Lower leg skin (tissue), 4 donors: ENCODE data around the gene ERN1. TPM values are rescaled to one million over a fixed set of nuclear protein-coding genes. Genes with fewer than 3 reads are reported as not detected.

Experiments used
- DNase-seq, 2 donors: peaks; one replicate each; pipeline ENCODE4 v3.0.0-alpha.2; 2019; ENCODE audit warnings: low spot score in 2 of 2
- H3K4me3 ChIP-seq: fragments of 200-600 bp; sonication (generic); 2 replicates; pipeline ENCODE4 v1.5.1; 2017; ENCODE audit warnings: mild to moderate bottlenecking, low read depth; ENCODE audit not compliant: poor library complexity, severe bottlenecking
- POLR2A ChIP-seq, 2 donors: fragments of 450-650 bp; IDR thresholded peaks; one replicate each; pipeline ENCODE4 v1.6.1; 2016 to 2017; ENCODE audit warnings: antibody characterized with exemption in 2 of 2, mild to moderate bottlenecking in 1 of 2, moderate library complexity in 1 of 2
- WGBS, 2 donors: methylation state at CpG; one replicate each; pipeline ENCODE4 v1.1.5; 2018; 5-methylcytosine and 5-hydroxymethylcytosine counted together
- intact Hi-C: fragments of 100-400 bp; cut with DNase I; formaldehyde crosslinking; loops from one replicate; pipeline ENCODE4 v1.15.0; 2023; ENCODE audit warnings: low total_unique reads
- total RNA-seq, 4 donors: library from RNA; depleted of rRNA; stranded (reverse); fragments of >200 nt; gene quantifications; one replicate each; pipeline ENCODE4 v1.1.0, GENCODE V29; 2016
- TF ChIP-seq, protein P1 (sequence below), 3 donors: fragments of 450-650 bp; IDR thresholded peaks; one replicate each; pipeline ENCODE4 v1.5.1; 2016; ENCODE audit warnings: antibody characterized with exemption in 3 of 3, mild to moderate bottlenecking in 3 of 3, moderate library complexity in 2 of 3

ERN1 gene
- total RNA-seq, 4 donors from 2014 or later, result 18.2 to 44.0 (median 22.8) TPM

DNA sequence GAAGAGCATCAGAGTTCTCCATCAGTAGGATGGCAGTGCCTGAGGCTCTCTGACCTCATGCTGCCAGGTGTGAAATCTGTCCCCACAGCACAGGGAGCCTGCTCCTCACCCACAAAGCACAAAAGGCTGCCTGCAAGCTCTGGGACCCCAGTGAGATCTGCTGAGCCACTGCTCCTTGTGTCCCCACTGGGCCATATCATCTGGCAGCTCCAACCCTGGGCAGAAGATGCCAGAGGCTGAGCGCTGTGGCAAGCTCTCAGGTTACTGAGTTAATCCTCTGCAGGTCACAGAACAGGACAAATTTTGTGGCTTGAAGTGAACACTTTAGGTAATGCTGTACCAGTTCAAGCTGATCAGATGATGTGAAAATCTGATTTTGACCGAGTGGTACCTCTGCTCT, 26.7 kb upstream of the ERN1 start:
- no peak for TF ChIP-seq POLR2A (IDR thresholded peaks at IDR 0.05)
- TF ChIP-seq, protein P1, sequence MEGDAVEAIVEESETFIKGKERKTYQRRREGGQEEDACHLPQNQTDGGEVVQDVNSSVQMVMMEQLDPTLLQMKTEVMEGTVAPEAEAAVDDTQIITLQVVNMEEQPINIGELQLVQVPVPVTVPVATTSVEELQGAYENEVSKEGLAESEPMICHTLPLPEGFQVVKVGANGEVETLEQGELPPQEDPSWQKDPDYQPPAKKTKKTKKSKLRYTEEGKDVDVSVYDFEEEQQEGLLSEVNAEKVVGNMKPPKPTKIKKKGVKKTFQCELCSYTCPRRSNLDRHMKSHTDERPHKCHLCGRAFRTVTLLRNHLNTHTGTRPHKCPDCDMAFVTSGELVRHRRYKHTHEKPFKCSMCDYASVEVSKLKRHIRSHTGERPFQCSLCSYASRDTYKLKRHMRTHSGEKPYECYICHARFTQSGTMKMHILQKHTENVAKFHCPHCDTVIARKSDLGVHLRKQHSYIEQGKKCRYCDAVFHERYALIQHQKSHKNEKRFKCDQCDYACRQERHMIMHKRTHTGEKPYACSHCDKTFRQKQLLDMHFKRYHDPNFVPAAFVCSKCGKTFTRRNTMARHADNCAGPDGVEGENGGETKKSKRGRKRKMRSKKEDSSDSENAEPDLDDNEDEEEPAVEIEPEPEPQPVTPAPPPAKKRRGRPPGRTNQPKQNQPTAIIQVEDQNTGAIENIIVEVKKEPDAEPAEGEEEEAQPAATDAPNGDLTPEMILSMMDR (IDR thresholded peaks at IDR 0.05), result no peak
- intact Hi-C loops, result loop anchor here (10.0 kb wide), 2 partner anchors 98 to 128 kb away; no protein-coding TSS in a partner anchor
- WGBS, 2 donors, result 100% methylated on average over 2 of the region's 2 CpGs
- DNase-seq, result peak in 1 of 2 donors; percentile 70
- H3K4me3 ChIP-seq, result no peak overlapping the region

DNA sequence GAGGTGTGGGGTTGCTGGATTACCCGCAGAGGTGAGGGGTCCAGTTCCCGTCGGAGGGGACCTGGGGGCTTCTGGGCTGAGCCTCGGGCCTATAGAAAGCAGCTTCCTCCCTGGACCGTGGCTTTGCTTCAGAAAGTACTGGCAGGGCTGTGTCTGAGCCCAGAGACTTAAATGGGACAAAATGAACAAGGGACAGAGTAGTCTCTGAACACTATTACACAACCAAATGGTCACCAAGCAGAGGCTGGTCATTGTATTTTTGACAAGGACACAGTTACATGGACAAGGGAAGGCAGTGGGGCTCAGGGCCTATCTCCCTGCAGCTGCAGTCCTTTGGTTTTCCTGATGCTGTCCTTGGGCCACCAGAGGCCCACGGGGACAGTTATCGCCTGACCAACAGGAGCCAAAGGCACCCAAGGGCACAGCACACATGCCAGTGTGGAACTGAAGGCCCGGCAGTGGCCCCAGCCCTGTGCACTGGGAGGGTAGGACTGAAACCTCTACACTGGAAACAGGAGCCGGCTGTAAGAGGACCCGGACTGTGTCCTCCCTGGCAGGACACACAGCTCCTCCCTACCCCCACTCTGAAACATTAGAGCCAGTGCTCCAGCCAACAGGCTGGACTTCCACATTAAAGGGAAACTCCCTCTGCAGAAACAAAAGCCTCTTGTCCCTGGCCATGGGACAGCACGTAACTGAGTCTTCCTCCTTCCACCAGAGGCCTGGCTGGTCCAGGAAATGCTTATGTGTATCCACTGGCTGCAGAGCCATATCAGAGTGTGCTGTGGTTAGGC, 26.0 kb upstream of the ERN1 start:
- H3K4me3 ChIP-seq, result no peak overlapping the region
- TF ChIP-seq POLR2A (IDR thresholded peaks at IDR 0.05), result no peak
- TF ChIP-seq, protein P1 (IDR thresholded peaks at IDR 0.05), result no peak
- intact Hi-C loops, result loop anchor here (10.0 kb wide), 2 partner anchors 99 to 129 kb away; no protein-coding TSS in a partner anchor
- peak; percentile 58 to 87 for DNase-seq
- 69 to 75% methylated on average over 11 of the region's 11 CpGs for WGBS, 2 donors

DNA sequence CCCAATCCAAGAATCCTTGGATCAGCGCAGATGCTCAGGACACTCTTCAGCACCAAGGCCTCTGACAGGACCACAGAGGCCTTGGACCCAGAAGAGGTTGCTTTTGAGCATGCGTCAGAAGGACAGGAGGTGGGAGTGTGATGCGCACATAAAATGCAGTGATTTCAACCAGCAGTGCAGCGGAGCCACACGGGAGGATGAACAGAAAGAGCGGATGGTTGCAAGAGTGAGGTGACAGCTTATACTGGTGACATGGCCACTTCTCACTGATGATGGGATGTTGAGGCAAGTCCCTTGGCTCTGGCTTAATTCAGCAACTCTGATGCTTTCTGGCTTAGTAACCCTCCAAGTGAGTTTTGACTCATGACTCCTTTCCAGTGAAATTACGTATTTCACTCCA, 25.2 kb upstream of the ERN1 start:
- H3K4me3 ChIP-seq, result no peak overlapping the region
- intact Hi-C loops, result loop anchor here (10.0 kb wide), 2 partner anchors 100 to 130 kb away; no protein-coding TSS in a partner anchor
- WGBS, 2 donors, result 97 to 99% methylated on average over 7 of the region's 7 CpGs
- TF ChIP-seq POLR2A (IDR thresholded peaks at IDR 0.05), result no peak
- TF ChIP-seq, protein P1 (IDR thresholded peaks at IDR 0.05), result no peak
- DNase-seq, result peak in 1 of 2 donors; percentile 60

DNA sequence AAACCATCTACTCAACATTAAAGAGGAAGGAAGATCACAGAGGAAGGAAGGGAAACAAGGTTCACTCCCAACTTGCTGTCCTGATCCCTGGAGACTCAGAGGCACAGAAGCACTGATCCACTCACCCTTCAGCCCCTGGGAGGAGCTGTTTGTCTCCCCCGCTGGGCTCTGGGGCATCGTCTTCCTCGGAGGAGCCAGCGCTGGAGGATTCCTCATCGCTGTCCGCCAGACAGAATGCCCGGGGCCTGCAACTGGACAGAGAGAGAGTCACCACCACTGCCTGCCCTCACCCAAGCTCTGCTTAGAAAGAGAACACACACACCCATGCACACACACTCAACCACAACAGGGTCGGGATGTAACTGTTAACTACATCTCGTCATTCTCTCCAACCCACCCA, 24.8 kb upstream of the ERN1 start:
- 85% methylated on average over 9 of the region's 9 CpGs for WGBS, 2 donors
- intact Hi-C loops, result loop anchor here (10.0 kb wide), 2 partner anchors 100 to 130 kb away; no protein-coding TSS in a partner anchor
- peak in 1 of 2 donors; percentile 75 for DNase-seq
- no peak overlapping the region for H3K4me3 ChIP-seq
- TF ChIP-seq, protein P1 (IDR thresholded peaks at IDR 0.05), result no peak
- TF ChIP-seq POLR2A (IDR thresholded peaks at IDR 0.05), result no peak

DNA sequence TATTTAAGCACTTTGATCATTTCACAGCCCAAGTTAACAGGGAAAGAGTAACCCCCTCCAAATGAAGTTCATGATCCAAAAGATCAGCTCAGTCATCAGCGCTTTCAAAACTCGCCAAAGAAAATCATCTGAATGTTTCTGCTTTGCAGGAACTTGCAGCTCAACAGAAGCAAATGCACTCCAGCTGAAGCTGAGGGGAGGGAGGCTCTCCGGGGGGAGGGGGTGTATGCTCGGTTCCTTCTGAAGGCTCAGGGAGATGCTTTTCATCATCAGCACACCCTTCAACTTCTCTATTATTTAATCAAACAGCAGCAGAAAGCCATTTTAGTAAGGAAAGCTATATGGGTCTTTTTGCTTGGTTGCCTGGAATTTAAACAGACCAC, 24.4 kb upstream of the ERN1 start:
- intact Hi-C loops, result loop anchor here (10.0 kb wide), 2 partner anchors 100 to 130 kb away; no protein-coding TSS in a partner anchor
- no peak overlapping the region for H3K4me3 ChIP-seq
- 59 to 63% methylated on average over 4 of the region's 4 CpGs for WGBS, 2 donors
- TF ChIP-seq POLR2A (IDR thresholded peaks at IDR 0.05), result no peak
- DNase-seq, result peak in 1 of 2 donors; percentile 59

DNA sequence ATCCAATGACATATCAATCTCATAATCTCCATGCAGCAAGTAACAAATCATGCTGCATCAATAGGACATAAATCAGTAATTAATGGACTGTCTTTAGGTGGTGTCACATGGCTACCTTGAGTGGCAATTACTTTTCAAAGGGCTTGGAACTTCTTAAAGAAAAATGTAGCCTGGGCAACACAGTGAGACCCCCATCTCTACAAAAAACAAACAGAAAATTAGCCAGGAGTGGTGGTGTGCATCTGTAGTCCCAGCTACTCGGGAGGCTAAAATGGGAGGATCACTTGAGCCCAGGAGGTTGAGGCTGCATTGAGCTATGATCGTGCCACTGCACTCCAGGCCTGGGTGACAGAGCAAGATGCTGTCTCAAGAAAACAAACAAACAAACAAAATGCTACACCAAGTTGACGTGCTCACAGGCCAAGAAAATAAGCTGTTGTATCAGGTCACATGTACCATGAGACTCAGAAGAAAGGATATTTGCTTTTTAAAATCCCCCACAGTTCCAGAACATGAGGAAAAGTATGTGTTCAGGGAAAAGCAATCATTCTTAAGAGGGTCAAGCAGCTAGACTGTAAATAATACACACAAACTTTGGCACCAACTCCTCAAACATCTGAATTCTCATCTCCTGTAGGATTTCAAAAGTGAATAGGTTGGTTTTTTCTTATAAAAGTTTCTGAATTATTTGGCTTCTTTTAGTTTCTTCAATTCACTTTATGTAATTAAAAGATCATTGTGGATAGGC, 23.8 kb upstream of the ERN1 start:
- peak in 1 of 2 donors; percentile 36 for DNase-seq
- TF ChIP-seq POLR2A (IDR thresholded peaks at IDR 0.05), result no peak
- TF ChIP-seq, protein P1 (IDR thresholded peaks at IDR 0.05), result no peak
- 93% methylated on average over 3 of the region's 3 CpGs for WGBS, 2 donors
- no peak overlapping the region for H3K4me3 ChIP-seq
- intact Hi-C loops, result loop anchor here (10.0 kb wide), 2 partner anchors 101 to 131 kb away; no protein-coding TSS in a partner anchor
